HPDE6-E6E7 (cell line): ENCODE results near the gene NQO2.
"Not testable (repeated sequence)": the region's sequence is repeated elsewhere in the genome, so short reads cannot be mapped to it uniquely, and the experiment has no call there.

Source experiments
- DNase-seq: peaks from one replicate; pipeline ENCODE4 v3.0.0; 2011; ENCODE audit warnings: missing footprints; ENCODE audit errors: extremely low spot score

Gene NQO2

GRCh38 chr6:2989332-2990247 is 10.1 kb upstream of the NQO2 start:
- DNase-seq: peak; percentile 67

- DNase-seq: no peak
Observed at GRCh38 chr6:2990248-2990931, 9.3 kb upstream of the NQO2 start.

- DNase-seq: no peak
Observed at GRCh38 chr6:2990932-2991506, 8.7 kb upstream of the NQO2 start.

- DNase-seq: no peak
Observed at GRCh38 chr6:2992330-2992979, 7.2 kb upstream of the NQO2 start.

GRCh38 chr6:2993755-2994317 is 5.9 kb upstream of the NQO2 start:
- no peak for DNase-seq

GRCh38 chr6:2998249-2998997 is 1.3 kb upstream of the NQO2 start:
- not testable (repeated sequence) for DNase-seq

GRCh38 chr6:2998998-2999617 is 586 bp upstream of the NQO2 start:
- peak; percentile 66 for DNase-seq

- DNase-seq: no peak
Observed at GRCh38 chr6:3001146-3001772, 1.6 kb downstream of the NQO2 start.

GRCh38 chr6:3001773-3002293 is 2.1 kb downstream of the NQO2 start:
- peak; percentile 68 for DNase-seq

- not testable (repeated sequence) for DNase-seq
Observed at GRCh38 chr6:3003226-3003625, 3.5 kb downstream of the NQO2 start.

GRCh38 chr6:3005077-3005476 is 5.4 kb downstream of the NQO2 start:
- DNase-seq: no peak

- DNase-seq: no peak
Observed at GRCh38 chr6:3005874-3006273, 6.2 kb downstream of the NQO2 start.

- no peak for DNase-seq
Observed at GRCh38 chr6:3006476-3006875, 6.8 kb downstream of the NQO2 start.

- DNase-seq: no peak
Observed at GRCh38 chr6:3007571-3007970, 7.9 kb downstream of the NQO2 start.

GRCh38 chr6:3008712-3009265 is 9.1 kb downstream of the NQO2 start:
- DNase-seq: not testable (repeated sequence)

- no peak for DNase-seq
Observed at GRCh38 chr6:3009930-3010329, 10.2 kb downstream of the NQO2 start.

GRCh38 chr6:3011158-3011557 is 11.5 kb downstream of the NQO2 start:
- no peak for DNase-seq

GRCh38 chr6:3011592-3011991 is 11.9 kb downstream of the NQO2 start:
- DNase-seq: no peak

- DNase-seq: peak; percentile 86
Observed at GRCh38 chr6:3013486-3013885, 13.8 kb downstream of the NQO2 start.
